NCI-H146 treated with DMSO at 0.1 percent for 48 hours (cell line): ENCODE measurements around the gene HDAC7.

Source experiments
- DNase-seq: peaks from one replicate; lab custom pipeline; 2025; ENCODE audit not compliant: unreplicated experiment; lab: John Stamatoyannopoulos, UW

Gene HDAC7

DNA sequence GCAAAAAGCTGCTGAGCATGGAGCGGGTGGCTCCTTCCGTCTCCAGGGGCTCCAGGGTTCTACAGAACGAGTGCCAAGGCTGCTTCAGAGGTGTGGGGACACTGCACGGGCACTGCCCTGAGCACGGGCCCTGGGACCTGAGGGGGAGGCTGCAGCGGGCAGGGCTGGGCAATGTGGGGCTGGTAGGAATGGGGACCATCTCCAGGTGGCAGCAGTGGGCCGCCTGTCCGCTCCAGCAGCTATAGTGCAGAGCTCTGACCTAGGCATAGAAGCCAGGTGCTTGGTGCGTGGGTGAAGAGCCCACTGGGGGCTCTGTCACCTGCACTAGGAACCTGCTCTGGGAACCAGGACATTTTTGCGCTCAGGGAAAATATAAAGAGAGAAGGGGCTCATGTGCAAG is 22.3 kb downstream of the HDAC7 start:
- no peak for DNase-seq

DNA sequence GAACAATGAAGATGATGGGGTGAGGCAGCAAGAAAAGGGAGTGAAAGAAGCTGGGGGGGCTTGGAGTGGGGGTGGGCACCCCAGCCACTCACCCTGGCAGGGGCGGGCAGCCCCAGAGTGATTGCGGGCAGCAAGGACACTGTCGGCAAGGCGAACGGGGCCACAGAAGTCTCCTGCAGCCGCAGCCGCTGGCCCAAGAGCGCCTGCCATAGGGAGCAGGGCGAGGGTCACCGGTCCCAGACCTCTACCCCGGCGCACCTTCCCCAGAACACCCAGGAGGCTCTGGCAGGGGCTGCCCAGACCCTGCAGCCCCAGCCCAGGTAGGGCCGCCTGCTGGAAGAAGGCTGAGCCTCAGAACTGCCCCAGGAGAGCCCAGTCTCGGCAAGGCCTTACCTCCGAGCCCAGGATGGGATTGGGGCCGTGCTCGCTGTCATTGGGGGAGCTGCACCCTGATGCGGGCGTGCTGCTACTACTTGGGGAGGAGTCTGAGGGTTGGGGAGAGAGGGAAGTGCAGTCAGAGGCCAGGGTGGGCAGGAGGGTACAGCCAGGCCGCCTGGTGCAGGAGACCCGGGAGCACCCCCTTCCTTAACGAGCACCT is 23.8 kb downstream of the HDAC7 start:
- no peak for DNase-seq

DNA sequence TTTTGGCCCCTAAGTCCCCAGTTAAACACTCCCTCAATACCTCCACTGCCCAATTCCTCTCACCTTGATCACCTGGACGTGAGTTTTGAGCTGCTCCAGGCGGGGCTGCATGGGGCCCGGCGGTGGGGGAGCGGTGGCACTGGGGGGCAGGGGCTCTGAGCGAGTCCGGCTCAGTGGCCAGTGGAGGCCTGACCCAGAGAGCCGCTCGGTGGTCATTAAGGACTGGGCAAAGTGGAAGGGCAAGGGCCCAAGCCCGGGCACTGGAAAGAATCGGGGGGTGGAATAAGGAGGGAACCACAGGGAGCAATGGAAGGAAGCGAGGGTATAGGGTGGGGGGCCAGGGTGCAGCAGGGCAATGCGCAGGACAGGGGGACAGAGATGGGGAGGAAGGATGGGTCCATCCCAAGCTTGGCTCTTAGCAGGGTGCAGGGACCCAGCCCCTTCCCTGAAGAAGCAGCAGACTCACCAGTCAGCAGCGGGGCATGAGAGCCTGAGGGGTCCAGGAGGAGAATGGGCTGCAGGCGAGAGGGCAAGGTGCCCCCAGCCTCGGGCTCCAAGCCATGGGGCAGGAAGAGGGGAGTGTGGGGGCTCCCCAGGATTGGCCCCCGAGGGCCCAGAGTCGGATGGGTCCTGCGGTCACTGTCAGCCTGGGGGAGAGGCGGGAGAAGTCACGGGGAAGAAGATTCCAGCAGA is 24.4 kb downstream of the HDAC7 start:
- no peak for DNase-seq

DNA sequence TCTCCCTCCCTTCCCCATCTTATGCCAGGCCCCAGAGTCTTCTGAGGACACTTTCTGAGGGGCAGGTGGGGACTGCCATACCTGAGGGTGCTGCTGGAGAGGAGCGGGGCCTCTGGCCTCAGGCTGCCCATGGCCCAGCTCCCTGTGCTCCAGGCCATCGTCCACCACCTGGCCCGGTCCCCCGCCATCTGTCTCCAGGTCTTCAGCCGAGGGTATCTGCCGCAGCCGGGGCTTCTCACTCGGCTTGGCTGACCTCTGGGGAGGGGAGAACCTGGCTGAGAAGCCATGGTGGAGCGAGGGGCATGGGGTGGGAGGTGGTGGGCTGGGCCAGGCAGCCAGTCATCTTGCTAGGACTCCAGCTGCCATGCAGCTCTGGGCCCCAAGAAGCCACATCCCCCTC is 25.0 kb downstream of the HDAC7 start:
- DNase-seq: no peak

DNA sequence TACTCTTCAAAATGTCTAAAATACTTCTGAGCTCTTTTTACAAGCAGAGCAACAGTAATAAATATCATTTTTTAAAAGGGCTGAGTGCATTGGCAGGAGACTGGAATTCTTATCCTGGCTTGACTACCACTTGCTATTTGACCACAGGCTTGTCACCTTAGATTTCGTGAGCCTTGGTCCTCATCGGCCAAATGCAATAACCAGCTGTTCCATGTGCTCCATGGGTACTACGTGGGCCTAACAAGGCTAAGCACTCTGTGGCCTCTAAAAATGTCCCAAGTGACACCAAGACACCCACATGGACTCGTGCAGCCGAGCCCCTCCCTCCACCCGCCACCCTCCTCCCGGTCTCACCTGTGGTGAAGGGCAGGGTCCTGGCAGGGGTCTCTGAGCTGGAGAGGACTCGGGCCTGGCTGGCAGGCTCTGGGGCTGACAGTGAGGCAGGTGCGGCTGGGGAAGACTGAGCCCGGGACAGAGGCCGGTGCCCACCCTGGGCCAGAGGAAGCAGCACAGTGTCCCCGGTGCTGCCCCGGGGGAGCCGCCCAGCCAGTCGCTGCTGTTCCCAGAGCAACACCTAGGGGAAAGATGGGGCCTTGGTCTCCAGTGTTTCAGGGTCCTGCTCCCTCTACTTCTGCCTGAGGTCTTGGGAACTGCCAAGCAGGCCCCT is 26.6 kb downstream of the HDAC7 start:
- no peak for DNase-seq

DNA sequence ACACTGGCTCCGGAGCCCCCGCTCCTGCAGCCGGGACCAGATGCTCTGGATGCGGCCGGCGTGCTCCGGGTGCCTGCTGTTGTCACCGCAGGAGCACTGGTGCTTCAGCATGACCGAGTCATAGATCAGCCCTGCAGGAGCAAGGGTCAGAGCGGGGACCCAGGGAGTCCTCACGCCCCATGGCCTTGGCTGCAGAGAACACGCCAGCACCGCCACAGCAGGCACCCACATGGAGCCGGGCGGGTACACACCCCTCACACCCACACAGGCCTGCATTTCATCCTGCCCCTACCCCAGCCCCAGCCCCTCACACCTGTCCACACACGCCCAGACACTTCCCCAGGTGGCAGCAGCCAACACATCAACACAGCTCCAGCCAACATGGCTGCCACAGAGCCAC is 27.8 kb downstream of the HDAC7 start:
- no peak for DNase-seq

DNA sequence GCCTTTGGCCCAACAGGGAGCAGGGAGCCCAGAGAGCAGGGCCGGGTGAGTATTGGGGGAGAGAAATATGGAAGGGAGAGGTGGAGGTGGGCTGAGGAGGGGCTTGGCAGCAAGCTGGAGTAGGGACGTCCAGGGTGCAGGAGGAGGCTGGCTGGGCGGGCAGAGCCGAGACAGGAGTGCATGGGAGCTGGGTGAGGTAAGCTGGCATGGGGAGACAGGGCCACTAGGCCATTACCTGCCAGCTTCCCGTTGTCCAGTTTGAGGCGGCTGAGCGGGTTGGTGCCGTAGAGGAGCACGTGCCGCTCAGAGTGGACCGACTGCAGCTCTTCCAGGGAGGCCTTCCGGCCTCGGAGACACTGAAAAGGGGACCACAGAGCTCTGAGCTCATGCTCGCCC is 28.4 kb downstream of the HDAC7 start:
- no peak for DNase-seq

DNA sequence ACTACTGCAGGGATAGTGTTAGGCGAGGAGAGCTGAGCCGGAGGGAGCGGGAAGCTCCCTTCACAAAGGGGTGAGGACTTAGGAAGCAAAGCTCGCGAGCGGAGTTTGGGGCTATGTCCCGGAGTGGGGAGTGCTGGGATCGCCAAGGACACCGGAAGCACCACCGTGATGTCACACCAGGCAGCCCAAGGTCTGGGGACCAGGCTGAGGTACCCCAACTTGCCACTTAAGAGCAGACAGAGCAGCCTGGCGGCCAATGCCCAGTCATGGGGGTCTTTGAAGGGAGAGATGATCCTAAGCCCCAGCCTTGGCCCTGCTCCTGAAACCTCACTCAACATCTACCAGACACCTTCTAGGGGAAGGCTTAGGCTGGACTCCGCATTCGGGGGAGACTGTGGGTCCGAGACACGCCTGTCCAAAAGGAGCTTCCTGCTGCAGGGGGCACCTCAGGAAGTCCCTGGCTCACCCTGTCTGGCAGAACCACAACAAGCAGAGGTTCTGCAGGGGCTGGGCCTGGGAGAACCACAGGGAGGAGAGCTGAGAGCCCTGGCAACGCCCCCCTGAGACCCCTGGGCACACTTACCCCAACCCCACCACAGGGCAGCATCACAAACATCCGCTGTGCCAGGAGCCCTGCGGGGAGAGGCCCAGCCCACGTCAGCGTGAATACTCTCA is 28.9 kb downstream of the HDAC7 start:
- DNase-seq: no peak

DNA sequence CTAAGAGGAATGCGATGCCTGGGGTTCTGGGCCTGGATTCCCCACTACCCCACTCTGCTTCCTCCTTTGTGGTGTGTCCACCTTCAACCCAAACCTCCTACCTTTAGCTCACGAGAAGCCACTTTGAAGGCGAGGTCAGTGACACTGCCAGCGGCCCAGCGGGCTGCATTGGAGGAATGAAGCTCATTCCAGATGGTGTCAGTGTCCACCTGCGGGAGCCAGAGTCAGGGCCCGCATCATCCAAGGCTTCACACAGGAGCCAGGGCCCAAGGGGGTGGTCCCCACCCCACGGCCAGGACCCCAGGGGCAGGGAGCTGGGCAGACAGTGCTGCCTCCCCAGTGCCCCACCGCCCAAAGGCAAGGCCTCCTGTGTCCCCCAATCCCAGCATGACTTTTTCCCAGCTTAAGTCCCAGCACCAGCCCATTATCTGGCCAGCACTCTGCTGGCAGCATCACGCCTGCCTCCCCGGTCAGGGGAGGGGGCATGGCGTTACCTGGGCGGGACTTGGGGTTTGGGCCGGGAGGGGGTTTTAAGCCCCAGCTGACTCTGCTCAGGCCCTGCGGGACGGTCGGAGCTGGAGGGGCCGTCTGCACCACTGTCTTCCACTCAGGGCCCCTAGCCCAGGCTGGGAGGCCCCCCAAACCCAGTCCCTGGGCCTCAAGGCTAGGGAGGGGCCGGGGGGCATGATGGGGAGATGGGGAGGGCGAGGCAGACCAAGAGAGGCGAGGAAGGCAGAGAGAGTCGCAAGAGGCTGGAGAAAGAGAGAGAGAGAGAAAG is 29.8 kb downstream of the HDAC7 start:
- DNase-seq: no peak

DNA sequence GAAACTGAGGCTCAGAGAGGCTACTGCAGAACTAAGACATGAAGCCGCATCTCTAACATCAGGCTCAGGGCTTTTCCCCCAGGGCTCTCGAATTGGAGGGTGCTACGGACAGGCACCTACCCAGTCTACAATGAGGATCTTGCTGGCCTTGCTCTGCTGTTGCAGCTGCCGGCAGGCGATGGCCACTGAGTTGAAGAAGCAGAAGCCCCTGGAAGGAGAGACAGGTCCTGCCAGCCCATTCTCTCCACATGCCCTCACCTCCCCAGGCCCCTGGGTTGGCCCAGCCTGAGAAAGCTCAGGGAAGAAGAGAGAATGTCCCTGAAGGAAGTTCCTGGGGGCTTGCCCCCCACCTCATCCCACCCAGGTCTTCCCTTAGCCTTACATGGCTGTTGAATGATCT is 30.6 kb downstream of the HDAC7 start:
- no peak for DNase-seq

DNA sequence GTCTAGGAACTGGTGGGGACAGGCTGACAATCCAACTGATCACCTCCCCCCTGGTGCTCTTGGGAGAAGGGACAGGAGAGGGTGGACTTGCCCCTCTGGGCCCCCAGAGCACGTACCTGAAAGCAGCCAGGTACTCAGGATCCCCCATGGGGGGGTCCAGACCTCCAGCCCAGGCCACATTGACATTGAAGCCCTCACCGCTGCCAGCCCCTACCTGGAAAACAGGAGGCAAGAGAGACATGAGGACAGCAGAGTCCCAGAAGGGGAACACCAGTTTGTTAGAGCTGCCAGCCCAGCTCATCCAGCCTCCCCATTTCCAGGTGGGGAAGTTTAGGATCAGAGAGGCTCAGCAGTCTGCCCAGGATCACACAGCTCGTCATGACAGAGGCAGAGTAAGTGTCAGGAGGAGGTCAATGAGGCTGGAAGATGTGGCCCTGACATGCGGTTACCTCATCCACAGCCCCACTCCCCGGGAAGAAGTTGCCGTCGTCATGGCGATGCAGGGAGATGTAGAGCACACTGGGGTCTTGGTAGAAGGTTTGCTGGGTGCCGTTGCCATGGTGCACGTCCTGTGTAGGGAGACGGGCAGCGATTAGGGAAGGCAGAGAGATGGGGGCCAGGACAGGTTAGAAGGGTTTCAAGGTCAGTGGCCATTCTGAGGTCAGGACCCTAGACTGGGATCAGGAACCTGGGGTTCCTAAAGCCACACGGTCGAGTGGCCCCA is 31.9 kb downstream of the HDAC7 start:
- DNase-seq: no peak

DNA sequence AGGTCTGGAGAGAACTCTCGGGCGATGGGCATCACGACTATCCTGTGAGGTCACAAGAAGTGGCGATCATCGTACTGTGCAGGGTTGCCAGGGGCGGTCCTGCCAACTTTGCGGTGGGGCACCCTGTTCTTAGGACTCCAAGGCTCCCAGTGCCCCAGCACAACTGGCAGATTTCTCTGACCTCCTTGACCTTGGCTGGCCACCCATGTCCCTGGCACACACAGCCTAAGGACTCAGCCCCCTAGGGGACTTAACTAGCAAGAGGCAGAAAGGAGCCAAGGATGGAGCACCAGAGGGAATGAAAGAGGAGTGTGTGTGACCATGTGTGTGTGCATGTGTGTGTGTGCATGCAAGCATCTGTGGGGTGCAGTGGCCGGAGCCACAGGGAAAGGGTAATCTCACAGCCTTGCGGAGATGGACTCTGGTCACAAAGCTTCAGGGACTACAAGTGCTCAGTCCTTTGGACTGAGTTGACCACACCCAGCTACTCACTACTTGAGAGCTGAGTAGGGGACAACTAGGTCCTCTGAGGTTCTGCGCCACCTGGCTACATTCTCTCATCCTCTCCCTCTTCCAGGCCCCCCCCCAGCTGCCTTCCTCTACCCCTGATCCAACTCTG is 32.9 kb downstream of the HDAC7 start:
- DNase-seq: no peak

DNA sequence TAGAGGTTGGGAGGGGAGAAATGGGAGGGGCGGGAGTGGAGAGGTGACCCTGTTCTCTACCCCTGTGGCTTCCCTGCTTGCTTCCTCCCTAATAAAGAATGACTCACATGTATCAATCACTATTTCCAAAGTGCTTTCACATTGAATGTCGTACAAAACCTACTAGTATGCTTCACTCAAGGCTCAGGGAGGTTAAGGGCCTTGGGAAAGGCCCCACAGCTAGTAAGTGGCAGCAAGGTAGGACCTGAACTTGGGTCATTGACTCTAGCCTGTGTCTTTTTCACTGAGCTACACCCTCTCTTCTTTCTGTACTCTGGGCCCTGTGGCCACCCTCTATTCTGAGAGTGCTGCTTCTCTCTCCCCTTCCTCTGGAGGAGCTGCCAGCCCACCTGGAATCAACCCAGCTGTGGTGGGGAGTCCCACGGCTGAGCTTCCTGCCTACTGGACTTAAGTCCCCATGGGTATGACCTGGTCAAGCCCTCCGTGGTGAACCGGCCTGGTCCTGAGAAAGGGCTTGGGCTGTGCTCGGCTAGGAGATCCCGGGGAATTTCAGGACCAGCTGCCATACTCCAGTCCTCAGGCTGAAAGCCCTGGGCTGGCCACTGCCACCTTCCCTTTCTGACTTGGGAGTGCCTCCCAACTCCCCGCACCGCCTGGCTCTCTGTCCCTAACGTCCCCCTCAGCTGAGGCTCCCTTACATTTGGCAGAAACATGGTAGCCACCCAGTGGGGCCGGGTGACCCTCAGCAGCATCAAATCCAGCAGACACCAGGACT is 33.6 kb downstream of the HDAC7 start:
- DNase-seq: no peak

DNA sequence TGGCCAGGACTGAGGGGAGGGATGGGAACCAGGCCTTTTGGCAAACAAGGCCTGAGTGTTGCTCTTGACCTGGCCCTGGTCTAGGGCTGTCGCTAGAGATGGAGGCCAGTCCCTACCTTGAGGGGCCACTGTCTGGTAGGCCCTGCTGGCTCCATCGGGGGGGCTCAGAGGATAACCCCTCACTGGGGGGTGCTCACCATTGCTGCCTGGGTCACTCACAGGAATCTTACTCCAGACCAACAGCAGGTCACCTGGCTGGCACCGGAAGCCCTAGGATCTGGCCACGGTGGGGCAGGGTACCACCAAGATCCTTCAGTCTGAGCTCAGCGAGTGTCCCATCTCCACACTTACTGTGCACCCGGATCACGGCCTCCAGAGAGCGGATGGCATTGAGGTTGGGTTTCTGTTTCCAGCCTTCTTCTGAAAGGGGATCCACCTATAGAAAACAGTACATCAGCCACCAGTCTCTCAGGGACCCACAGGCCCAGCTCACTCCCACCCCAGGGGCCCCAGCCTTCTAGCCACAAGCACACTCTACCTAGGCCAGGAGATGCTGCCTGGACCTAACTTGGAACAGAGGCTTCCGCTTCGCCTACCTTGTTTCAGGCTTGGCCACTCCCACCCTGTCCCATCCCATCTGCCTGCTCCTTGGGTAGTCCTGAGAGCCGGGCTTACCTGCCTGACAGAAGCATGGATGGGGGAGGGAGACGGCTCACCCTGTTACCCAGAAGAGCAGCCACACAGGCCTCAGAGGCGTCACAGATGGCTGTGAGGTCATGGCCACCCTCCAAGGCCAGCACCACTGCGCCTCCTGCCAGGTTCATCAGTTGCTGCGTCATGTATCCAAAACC is 34.4 kb downstream of the HDAC7 start:
- no peak for DNase-seq

DNA sequence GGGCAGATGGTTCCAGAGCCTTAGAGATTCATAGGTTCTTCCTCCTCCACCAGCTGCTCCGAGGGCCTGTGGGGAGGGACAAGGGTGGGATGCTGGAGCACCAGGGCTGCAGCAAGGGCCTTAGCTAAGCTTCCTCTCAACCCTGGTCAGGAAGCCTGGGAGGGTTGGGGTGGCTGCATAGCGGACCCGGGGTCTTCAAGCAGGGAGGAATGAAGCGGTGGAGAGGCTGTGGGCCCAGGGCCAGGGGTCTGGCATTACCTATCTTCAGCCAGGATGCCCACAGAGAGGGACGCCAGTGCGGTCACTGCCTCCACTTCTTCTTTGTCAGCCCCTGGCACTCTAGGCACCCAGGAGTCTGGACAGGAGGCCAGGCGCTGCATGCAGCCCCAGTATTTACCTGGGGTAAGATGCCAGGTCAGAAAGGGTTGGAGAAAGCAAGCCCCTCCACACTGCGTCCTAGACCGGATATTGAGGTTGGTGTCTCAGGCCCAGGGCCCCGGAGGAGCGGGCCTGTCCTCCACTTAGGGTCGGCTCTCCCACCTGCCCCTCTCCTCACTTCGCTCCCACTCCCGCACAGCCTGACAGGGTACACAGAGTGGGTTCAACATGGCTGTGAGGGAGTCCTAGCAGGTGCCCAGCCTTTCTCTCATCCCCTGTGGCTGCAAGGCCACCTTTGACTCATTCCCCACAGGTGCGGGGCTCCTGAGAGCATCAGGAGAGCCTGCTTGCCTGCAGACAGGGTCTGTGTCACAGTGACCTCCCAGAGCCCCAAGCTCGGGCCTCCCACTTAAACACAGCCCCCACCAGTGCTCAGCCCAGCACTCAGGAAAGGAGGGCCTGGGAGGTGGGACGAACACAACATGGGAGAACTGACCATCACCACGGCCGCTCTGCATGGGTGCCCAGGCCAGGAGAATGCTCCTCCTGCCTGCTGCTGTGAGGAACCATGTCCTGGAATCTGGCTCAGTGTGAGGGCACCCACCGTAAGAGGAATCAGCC is 35.6 kb downstream of the HDAC7 start:
- DNase-seq: no peak

DNA sequence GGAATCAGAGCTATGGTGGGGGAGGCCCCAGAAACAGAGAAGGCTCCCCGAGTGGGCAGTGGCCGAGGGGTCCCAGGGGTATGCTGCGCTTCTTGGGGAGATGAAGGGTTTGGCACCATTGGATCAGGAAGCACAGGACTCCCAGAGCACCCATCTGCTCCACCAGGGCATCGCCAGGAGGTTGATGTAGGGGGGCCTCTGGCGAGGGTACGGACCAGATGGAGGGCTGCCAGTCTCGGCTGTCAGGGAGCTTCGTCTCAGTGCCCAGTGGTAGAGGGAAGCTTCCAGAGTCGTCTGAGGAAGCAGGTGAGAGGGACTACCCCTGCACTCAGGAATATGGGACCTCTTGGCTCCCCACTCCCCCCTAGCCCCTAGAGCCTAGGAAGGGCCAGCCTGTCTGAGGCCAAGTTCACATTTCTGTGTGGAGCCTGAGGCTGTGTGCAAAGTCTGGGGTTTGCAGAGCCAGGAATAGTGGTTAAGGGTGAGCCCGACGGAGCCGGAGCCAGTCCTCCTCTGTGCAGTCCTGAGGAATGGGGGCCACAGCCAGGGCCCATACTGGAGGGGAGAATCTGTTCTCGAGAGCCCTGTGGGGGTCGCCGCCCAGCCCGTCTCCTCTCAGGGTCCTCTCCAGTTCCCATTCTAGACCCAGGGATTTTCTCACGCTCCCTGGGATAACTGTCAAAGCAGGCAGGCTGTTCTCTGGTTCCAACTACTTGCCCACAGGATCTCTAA is 36.5 kb downstream of the HDAC7 start:
- no peak for DNase-seq

DNA sequence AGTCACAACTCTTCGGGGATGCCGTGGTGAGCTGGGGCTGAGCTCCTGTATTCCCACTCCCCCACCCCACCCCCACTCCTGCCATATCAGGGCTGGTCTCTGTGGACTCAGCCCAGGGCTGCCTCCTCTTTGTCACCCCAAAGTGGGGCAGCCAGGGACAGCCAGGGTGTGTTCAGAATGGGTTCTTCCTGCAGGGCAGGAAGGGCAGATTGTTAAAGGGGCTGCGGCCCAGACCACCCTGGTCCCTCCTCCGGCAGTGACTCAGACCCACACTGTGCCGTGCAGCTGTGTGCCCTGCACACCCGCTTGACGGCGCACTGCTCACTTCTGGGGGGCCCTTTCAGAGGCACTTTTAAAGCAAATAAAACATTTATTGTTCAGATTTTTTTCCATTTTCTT is 37.3 kb downstream of the HDAC7 start:
- no peak for DNase-seq
